IPS DF 4.7 (cell line): ENCODE results near the gene NME7.
"Not testable (repeated sequence)": the region's sequence is repeated elsewhere in the genome, so short reads cannot be mapped to it uniquely, and the experiment has no call there.

Experiments used
- DNase-seq: peaks from one replicate; pipeline ENCODE4 v3.0.0-alpha.2; 2013; ENCODE audit warnings: low spot score; ENCODE audit errors: extremely low read depth

Gene NME7

DNA sequence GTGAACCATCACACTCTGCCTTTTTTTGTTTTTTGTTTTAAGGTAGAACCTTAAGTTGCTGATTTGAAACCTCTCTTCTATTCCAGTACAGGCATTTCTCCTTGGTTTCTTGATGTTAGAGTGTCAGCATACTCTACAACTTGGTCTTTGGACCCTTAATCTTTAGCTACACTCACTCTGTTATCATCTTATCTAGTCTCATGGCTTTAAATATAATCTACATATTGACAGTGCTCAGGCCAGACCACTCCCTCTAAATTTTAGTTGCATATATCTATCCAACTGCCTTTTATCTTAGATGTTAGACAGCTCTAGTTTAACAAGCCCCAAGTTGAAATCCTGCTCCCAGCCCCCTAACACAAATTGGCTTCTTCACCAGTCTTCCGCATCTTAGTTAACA is 22.1 kb downstream of the NME7 start:
- no peak for DNase-seq

DNA sequence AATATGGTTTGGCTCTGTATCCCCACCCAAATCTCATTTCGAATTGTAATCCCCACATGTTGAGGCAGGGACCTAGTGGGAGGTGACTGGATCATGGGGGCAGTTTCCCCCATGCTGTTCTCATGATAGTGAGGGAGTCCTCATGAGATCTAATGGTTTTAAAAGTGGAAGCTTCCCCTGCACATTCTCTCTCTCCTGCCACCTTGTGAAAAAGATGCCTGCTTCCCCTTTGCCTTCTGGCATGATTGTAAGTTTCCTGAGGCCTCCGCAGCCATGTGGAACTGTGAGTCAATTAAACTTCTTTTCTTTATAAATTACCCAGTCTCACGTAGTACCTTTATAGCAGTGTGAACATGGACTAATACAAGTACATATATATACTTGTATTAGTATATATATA is 25.5 kb downstream of the NME7 start:
- DNase-seq, result not testable (repeated sequence)

- no peak for DNase-seq
Measured at GRCh38 chr1:169340882-169341281, 26.7 kb downstream of the NME7 start.

- no peak for DNase-seq
Measured at GRCh38 chr1:169339773-169340172, 27.8 kb downstream of the NME7 start.

DNA sequence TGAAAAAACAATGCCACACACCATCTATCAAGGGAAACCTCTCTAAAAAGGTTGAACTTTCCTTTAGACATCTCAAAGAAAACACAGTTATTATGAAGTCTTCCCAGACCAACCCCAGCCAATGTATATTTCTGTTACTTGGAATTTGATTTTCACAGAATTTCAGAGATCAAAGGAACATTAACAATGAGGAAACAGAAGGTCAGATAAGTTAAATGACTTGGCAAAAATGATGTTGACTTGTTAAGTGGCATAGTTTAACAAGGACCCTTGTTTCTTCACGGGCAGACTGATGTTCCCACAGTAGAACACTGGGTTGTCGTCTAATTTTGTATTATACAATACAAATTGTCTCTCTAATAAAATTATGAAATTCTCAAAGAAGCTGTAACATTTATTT is 29.0 kb downstream of the NME7 start:
- DNase-seq, result no peak

DNA sequence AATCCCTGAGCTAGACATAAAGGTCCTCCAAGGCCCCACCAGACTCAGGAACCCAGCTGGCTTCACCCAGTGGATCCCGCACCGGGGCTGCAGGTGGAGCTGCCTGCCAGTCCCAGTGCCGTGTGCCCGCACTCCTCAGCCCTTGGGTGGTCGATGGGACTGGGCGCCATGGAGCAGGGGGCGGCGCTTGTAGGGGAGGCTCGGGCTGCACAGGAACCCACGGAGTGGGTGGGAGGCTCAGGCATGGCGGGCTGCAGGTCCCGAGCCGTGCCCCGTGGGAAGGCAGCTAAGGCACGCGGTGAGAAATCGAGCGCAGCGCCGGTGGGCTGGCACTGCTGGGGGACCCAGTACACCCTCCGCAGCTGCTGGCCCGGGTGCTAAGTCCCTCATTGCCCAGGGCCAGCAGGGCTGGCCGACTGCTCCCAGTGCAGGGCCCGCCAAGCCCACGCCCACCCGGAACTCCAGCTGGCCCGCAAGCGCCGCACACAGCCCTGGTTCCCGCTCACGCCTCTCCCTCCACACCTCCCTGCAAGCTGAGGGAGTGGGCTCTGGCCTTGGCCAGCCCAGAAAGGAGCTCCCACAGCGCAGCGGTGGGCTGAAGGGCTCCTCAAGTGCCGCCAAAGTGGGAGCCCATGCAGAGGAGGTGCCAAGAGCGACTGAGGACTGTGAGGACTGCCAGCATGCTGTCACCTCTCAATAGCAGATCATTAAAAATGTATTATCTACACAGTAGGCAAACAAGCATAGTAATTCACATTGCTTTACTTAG is 30.5 kb downstream of the NME7 start:
- DNase-seq, result not testable (repeated sequence)

GRCh38 chr1:169334727-169335126 is 32.9 kb downstream of the NME7 start:
- not testable (repeated sequence) for DNase-seq

GRCh38 chr1:169330927-169331326 is 36.7 kb downstream of the NME7 start:
- no peak for DNase-seq

- no peak for DNase-seq
Measured at GRCh38 chr1:169329383-169329782, 38.2 kb downstream of the NME7 start.

GRCh38 chr1:169327875-169328274 is 39.7 kb downstream of the NME7 start:
- DNase-seq, result no peak

- no peak for DNase-seq
Measured at GRCh38 chr1:169326956-169327268, 40.7 kb downstream of the NME7 start.

GRCh38 chr1:169326261-169326955 is 41.2 kb downstream of the NME7 start:
- no peak for DNase-seq

DNA sequence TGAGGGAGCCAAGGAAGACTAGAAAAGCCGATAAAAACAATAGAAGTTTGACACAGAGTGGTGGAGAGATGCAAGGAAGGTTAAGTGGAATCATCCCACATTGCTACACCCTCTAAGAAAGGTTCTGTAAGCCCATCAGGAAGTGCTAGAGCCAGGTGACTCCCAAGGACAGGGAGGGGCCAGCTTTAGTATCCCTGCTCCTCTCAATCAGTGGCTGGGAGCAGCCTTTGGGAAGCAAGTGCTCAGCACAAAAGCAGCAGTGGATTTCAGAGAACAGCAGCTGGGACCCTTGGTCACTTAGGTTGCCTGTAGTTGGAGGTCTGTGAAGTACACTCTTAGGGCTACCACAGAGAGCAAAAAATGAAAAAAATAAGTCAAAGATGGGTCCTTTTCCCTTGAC is 42.5 kb downstream of the NME7 start:
- peak; percentile 33 for DNase-seq

DNA sequence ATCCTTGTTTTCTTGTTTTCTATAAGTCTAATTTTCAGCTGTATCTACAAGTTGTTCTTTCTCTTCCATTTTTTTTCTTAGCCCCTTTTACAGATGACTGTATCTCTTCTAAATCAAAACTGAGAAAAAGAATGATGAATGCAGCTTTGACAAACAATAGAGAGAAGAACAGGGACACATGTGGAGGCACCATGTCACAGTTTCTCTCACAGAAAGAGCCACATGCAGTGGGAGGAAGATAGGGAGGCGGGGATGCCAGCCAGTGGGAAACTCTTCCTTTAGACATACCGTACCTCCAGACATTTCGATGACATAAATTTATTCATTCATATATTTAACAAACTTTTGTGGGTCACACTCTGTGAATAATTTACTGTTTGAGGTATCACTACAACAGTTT is 45.5 kb downstream of the NME7 start:
- DNase-seq, result no peak

GRCh38 chr1:169321539-169321938 is 46.1 kb downstream of the NME7 start:
- DNase-seq, result no peak

GRCh38 chr1:169318536-169319244 is 48.9 kb downstream of the NME7 start:
- no peak for DNase-seq

DNA sequence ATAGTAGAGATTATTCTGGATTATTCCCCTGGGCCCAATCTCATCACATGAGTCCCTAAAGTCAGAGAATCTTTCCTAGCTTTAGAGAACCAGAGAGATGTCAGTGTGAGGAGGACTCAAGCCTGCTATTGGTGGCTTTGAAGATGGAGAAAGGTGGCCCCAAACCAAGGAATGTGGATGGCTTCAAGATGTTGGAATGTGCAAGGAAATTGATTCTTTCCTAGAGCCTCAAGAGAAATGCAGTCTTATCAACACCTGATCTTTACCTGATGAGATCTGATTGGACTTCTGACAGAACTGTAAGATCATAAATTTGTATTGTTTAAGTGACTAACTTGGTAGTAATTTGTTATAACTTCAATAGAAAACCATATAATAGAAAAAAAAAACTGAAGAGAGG is 51.0 kb downstream of the NME7 start:
- no peak for DNase-seq

GRCh38 chr1:169312084-169312954 is 55.3 kb downstream of the NME7 start:
- DNase-seq, result no peak

DNA sequence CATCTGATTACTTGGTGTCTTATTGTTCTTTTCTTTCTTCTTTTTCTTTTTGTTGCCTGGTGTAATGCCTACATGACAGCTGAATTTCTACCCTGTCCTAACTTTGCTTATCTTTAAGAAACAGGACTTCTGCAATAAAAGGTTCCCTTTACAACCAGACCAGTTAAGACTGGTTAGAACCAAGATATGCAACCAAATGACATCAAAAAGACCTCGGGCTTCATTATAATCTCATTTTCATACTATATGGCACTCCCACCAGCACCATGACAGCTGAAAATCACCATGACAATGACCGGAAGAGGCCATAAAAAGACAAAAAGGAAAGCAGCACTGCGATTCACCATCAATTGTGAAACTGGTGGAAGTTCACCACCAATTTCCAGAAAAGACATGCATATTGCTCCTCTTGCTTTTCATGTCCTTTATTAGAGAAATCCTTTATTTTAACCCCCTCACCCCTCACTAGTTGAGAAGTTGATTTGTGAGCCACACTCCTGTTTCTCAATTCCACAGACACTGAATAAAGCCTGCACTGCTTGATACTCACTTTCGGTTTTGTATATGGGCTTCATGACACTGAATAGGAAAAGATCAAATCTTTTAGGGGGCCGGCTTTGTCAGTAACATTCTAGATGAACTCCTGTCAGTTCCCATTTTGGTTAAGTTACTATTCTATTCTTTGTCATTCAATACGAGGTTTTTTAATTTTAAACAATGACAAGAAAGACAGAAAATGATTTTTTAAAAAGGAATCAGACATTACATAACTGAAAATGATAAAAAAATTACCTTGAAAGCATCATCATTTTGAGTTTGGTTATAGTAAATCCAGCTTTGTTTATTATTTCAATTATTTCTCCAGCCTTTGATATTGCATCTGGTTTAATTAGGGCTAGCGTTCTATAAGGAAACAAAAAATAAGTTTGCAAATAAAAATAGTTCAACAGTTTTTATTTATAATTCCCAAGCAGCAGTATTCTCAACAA is 58.1 kb downstream of the NME7 start:
- no peak for DNase-seq

GRCh38 chr1:169308313-169309039 is 59.1 kb downstream of the NME7 start:
- DNase-seq, result no peak
